IPS-NIHi7 (cell line): ENCODE measurements around the gene CCL19.

Experiments used
- DNase-seq: peaks from one replicate; pipeline ENCODE4 v3.0.0; 2012; ENCODE audit warnings: mixed read lengths; ENCODE audit errors: extremely low spot score

CCL19 gene

DNA sequence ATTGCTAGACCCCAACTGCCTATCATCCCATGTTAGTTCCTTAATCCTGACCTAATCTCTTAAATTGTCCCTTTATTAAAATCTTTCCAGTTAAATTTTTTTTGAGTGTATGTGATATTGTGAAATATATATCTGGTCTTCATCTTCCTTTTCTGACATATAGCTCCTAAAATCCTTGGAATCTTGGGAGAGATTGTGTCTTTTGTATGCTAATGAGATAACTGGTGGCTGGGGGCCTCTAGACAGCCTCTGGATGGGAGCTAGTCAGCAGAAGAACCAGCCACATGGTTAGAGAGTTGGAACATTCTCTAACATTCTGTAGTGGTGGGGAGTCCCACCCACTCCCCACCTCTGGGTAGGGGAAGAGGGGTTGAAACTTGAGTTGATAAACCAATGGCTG is 3.7 kb upstream of the CCL19 start:
- DNase-seq: no peak

DNA sequence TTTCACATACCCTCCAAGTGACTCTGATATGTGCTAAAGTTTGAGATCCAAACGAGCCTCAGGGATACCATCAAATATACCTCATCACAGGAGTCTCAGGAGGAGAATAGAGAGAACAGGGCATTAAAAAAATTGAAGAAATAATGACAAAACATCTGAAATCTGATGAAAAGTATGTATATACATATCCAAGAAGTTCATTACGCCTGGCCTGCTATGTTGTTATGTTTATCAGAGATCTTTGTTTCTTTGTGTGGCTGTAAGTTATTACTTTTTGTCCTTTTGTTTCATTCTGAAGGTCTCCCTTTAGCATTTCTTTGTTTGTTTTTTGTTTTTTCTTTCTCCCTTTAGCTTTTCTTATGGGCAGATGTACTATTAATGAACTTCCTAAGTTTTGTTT is 2.5 kb upstream of the CCL19 start:
- DNase-seq: no peak

DNA sequence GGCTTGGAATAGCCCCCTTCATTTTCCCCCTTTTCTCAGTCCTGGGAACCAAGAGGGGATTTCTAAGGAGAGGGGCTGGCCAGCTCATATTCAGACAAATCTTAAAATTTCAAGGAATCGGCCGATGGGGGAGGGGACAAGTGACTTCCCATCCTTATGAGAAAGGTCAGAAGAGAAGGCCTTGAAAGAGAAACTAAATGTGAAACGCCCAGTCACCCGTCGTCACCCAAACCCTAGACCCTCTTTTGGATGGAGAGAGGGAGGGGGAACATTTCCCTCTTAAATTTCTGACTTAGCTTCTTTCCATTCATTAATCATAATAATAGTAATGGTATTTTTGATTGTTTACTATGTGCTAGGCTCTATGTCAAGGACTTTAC is 850 bp upstream of the CCL19 start:
- no peak for DNase-seq

DNA sequence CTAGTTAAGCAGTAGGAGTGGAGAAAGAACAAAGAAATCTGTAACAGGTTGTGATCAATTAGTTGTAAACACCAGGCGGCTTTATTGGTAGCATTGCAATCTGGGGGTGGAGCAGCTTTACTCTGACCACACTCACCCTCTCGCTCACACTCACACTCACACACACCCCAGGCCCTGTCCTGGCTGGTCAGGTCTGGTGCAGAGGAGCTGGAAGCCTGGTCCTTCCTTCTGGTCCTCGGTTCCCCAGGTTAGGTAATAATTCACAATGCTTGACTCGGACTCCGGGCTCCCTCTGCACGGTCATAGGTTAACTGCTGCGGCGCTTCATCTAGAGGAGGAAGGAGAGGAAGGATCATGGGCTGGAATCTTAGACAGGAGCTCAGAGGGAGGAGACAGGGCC is 1.6 kb downstream of the CCL19 start:
- DNase-seq: no peak

DNA sequence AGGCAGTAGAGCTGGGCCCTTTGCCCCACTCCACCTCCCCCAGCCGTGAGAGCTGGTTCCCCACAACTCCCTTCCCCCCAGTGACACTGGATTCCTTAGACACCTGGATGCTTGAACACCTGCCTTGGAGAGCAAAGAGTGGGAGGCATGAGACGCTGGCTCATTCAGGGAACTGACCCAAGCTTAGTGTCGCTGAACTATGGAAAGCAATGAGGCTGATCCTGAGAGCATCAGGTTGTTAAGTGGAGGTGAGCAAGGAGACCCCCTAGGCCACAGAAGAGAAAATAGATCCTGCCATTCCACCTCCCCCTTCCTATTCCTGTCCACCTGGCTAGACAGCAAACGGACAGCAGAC is 2.0 kb downstream of the CCL19 start:
- no peak for DNase-seq

DNA sequence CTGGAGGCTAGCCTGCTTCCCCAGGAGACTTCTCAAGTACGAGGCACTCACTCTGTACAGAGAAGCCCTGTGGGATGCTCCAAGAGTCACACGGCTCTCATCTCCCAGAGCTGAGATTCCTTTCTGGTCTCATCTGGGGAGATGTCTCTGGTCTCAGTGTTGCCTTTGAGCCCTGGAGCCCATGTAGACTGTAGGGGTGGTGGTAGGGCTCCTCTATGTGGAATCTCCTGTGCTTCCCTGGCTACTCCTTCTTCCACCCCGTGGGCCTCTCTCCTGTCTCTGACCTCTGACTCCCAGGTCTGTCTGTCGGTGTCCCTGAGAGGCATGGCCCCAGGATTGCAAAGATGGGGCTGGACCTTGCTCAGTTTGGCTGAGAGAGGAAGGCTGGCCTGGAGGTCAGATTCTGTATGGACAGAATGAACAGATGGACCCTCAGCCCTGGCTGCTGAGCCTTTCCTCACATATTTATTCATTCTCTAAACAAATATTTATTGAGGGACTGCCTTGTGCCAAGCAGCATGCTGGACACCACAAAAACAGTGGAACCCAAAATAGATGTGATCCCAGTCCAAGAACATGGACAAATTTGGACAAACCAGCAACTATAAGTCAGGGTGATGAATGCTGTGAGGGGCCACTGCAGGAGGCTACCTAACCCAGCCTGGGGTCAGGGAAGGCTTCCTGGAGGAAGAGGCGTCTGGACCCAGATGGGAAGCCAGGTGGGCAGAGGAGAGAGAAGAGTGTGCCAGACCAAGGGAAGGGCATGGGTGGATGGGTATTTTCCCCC is 2.6 kb downstream of the CCL19 start:
- DNase-seq: no peak

DNA sequence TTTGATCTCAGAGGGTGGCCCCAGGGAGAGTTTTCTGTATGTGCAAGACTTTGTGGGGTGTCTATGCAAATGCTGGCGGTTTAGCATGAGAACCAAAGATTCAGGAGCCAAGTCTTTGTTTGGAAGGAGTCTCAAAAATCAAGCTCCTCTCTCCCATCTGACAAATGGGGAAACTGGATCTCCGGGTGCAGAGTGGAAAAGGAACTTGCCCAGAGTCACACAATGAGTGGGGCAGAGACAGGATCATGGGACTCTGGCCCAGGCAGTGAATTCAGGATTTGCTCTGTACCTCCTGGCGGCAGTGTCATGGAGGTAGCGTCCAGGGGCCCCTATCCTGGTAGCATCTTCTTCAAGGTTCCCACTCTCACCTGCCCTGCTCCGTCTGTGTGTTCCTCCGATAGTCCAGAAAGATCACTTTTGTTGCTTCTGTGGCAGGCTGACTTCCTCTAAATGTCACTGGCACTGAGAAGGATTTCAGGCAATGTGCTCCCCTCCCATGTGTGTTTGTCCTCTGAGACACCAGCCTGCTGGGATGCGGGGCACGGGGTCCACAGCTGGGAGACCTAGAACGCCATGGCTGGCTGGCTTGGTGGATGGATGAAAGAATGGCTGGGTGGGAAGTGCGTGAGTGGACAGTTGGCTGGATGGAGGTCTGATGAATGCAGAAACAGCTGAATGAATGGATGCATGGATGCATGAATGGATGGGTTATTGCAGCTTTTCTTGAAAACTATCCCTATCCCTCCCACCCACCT is 3.6 kb downstream of the CCL19 start:
- DNase-seq: no peak

DNA sequence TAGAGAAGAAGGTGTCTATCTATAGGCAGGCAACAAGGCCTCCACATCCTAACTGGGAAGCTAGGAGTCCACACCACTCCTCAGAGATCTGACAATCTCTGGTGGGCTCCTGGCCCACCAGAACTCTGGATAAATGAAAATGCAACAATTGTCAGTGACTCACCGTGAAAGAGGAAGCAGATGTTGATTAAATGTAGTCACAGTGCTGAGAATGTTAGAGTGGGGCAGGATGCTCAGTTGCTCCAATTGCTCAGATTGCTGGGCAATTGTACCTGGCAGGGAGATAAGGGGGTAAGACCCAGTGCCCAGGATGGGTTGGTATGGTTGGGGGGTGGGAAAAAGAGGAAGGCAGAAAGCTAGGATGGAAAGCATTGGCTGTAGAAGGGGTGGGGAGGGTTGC is 4.3 kb downstream of the CCL19 start:
- DNase-seq: no peak

DNA sequence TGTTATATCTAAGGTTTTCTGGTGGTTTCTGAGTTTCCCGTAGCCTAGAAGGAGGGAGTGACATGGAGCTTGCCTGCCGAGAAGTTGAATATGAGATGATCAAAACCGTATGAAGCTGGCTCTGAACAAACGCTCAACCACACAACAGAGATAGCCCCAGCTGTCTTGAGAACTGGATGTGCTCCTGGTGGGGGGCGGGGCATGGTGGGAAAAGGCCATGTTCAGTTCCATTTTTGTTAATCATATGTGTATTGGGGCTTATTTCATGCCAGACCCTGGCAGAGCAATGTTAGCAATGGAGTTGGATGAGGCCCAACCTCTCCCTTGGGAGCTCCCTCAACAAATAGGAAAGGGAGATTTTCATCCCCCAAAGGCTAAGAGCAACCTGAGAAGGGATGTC is 4.8 kb downstream of the CCL19 start:
- no peak for DNase-seq

DNA sequence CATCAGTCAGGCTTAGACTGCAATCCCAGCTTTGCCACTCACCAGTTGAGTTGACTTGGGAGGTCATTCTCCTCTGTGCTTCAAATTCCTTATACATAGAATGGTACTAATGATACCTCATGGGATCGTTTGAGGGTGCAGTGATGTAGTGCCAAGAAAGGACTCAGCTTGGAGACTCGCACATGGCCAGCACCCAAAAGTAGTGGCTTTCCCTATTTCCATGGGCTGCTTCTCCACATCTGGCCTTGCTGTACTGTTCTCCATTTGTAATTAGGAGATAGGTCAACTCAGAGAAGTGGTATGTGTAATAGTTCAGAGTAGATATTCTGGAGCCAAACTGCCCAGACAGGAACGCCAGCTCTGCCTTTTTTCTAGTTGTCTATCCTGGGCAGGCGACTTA is 5.5 kb downstream of the CCL19 start:
- no peak for DNase-seq

DNA sequence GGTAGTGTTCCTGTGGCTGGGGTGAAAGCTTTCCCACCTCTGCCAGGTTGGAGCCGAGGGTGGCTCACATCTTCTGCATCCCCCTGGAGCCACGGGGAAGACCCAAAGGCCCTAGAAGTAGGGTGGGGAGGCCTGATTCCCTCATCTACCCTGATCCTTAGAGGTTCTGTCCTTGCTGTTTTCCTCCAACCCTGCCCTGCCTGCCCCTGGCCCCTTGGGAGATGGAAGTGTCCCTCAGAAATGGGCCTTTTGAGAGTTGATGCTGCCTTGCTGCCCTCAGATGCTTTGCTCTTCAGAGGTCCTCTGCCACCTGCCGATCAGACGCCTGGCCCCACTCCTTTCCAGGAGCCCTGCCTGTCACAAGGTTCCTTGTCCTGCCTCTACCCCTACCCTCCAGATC is 6.3 kb downstream of the CCL19 start:
- no peak for DNase-seq

DNA sequence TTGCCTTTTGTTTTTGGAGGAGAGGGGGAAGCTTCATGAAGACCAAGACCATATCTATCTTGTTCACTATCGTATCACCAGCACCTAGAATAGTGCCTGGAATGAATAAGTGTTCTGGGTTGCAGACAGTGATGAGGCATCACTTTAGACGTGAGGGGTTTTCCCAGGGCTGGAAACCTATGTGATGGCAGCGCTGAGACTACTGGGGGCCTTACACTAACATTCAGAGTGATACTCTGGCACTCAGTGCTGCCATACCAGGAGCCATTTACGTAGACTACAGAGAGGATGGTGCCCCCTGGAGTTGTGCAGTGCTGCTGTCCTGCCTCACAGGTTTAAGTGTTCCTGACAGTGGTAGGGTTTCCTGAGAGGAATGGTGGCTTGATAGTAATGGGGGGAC is 6.9 kb downstream of the CCL19 start:
- no peak for DNase-seq

DNA sequence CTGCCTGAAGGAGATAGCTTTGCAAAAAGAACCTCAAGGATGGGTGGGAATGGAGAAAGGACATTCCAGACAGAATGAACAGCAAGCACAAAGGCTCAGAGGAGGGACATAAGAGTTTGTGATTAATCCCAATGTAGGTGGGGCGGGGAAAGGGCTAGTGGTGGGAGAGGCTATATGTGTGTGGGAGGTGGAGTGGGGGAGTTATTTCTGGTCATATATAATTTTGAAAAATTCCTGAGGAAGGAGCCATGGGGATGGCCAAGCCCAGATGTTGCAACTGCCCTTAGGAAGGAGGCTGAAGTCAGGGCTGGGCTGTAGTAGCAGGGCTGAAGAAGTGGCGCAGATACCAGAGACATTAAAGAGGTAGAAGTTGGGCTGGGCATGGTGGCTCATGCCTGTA is 15.2 kb downstream of the CCL19 start:
- DNase-seq: no peak

DNA sequence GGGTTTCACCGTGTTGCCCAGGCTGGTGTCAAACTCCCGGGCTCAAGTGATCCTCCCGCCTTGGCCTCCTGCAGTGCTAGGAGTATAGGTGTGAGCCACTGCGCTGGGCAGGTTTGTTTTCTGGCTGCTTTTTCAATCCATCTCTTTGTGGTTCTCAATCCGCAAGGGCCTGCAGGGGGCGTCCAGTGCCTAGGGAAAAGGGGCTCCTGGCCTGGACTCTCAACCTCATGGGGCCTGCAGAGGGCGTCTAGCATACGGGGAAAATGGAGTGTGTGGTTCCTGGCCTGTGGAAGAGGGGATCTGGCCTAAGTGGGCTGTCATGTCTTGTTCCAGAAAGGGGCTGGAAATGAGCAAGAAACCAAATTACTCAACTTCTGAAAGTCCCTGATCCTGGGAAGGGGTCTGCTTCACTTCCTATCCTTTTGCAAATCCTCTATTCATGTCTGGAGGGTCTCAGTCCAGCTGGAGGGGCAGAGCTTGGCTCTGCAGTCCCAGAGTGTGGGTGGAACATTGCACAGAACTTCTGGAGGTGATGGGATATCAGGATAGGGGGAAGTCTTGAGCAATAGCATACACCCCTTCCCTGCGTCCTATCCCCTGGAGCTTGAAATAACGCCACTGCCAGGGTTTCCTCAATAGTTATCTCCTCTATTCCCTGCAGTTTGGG is 15.9 kb downstream of the CCL19 start:
- peak; percentile 94 for DNase-seq

DNA sequence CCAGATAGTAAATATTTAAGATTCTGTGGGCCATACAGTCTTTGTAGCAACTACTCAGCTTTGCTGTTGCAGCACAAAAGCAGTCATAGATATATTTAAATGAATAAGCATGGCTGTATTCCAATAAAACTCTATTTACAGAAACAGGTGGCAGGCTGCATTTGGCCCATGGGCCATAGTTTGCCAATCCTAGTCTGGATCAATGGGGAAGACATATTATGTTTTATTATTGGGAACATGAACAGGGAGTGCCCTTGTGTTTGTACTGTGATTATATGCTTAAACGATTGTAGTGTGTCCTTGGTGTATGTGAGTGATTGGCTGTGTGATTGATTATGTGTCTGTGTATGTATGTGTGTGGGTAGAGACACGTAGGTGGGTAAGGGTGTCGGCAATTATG is 16.6 kb downstream of the CCL19 start:
- no peak for DNase-seq

DNA sequence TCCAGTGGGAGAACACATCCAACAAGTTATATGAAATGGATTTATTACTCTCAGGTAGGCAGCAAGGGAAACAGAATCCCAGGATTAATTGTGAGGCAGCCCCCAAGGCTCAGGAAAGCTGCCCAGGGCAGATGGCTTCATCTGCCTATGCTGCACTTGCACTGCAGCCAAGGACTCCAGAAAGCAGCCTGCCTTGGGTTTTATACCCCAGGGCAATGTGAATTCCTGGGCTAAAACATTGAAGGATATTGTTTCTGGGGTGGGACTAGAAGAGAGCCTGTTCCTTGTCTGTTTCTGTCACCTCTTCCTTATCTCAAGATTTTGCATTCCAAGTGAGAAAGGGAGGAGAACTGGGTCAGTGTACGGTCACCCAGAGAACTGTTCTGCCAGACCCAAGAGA is 19.8 kb downstream of the CCL19 start:
- DNase-seq: no peak

DNA sequence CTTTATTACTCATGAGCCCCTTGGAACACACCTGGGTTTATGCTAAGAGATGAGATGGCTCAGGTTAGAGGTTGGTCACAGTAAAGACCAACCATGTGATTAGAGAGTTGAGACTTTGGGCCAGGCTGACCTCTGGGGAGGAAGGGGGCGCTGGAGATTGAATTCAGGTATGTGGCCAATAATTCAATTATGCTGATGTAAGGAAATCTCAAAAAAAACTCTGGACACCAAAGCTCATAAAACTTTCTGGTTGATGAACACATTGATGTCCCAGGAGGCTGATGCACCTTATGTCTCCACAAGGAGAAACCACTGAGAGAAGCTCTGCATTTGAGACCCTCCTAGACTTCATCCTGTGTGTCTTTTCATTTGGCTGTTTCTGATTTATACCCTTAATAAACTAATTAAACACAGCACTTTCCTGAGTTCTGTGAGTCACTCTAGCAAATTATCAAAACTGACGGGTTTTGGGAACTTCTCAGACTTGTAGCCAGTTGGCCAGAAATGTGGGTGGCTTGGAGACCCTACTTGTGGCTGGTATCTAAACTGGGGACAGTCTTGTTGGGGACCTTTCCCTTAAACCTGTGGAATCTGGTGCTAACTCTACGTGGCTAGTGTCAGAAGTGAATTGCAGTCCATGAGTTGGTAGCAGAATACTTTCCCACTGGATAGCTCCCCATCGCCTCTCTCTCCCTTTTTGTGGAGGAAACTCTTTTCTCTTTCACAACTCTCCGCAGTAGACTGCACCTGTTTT is 21.1 kb downstream of the CCL19 start:
- no peak for DNase-seq

DNA sequence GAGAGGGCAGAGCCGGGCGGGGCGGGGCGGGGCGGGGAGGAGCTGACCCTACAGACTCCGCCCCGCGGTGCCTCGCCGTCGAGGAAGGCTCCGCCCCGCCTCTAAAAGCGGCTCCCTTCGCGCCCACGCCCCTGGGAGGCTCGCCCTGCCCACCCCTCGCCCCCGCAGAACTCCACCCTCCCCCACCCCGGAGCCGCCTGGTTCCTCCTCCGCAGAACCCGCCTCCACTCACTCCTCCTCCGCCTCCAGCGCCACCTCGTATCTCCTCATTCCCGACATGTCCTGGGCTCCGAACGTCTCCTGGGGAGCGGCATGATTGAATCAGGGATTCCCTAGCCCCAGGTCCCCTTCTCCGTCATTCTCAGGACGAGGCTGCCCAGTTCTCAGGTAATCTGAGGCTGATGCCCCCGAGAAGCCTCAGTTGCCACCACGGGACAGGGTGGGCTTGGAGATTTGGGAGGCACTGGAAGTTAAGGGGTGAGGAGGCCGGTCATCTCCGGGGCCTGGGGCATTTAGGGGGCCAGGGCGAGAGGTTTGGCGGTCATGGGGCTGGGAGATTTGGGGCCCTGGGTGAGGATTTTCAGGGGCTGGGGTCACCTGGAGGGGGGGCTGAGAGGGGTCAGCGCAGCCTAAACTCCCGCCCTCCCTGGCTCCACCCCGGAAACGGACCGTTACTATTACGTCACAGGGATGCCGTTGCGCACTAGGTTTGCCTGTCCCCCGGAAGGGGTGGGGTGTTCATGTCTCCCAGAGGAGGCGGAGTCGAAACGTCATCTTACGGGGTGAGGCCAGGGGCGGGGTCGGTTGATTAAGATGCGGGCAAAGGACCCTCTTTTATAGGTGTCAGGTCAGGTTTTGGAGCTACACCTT is 25.5 kb downstream of the CCL19 start:
- DNase-seq: peak; percentile 94

DNA sequence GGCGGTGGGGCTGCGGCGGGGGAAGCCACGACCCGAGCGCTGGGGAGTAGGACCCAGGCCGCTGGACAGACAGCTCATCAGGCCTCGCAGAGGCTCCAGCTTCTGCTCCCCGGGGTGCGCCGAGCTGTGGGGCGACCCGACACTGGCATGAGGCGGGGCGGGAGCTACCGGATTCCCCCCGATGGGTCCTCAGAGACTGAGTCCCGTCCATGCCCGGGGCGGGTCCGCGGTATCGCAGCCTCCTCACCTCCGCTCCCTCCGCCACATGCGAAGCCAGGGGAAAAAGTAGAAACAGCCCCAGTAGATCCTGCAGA is 26.1 kb downstream of the CCL19 start:
- DNase-seq: no peak

DNA sequence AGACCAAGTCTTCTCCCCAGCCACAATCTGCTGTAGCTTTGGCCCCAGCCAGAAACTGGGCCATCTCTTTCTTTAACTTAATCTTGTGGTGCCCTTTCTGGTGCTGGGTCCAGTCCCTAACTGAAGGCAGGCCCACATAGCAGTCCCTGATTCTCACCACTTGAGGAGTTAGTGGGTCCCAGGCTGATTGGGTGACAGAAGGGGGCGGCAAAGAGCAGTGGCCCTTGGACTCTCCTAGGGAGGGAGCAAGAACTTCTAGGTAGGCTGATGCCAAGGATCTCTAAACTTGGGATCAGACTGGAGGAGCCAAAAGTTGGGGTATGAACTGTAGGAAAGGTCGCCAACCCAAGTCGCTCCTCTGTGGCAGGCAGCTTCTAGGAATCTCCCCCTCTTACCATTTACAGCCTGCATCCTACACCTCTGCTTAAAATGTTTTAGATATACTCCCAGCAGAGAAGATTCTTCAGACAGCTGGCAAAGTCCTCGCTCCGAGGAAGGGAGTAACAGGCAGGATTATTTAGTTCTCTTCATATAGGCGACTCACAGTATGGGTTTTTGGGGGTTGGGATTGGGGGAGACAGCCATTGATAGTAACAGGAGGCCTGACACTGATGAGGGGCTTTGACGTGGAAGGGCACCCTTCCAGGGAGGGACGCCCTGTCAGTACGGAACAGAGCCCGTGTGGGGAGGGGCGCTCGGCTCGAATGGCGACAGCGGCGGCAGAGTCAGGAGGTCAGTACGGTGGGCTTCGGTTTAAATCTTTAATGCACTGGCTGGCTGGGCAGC is 26.6 kb downstream of the CCL19 start:
- DNase-seq: peak; percentile 85

DNA sequence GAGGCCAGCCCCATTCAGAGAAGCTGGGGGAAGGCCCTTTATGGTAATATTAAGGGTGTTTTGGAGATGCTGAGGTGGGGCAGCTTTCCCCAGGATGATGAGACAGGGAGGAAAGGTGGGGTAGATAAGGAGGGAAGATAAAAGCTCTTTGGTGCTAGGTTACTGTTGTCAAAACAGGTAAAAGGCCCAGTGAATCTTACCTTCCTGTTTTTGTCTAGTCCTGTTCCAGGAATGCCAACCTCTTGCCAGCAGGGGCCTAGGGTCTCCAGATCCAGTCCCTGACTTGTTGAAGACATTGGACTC is 27.8 kb downstream of the CCL19 start:
- DNase-seq: no peak
